Ecto neural progenitor cell (in vitro differentiated cells): Measurements from ENCODE around the gene ATG7.
"Not testable (repeated sequence)": the region's sequence is repeated elsewhere in the genome, so short reads cannot be mapped to it uniquely, and the experiment has no call there.

ENCODE experiments used
- DNase-seq: peaks from one replicate; pipeline ENCODE4 v3.0.0-alpha.2; 2018; ENCODE audit warnings: low spot score

Gene ATG7

DNA sequence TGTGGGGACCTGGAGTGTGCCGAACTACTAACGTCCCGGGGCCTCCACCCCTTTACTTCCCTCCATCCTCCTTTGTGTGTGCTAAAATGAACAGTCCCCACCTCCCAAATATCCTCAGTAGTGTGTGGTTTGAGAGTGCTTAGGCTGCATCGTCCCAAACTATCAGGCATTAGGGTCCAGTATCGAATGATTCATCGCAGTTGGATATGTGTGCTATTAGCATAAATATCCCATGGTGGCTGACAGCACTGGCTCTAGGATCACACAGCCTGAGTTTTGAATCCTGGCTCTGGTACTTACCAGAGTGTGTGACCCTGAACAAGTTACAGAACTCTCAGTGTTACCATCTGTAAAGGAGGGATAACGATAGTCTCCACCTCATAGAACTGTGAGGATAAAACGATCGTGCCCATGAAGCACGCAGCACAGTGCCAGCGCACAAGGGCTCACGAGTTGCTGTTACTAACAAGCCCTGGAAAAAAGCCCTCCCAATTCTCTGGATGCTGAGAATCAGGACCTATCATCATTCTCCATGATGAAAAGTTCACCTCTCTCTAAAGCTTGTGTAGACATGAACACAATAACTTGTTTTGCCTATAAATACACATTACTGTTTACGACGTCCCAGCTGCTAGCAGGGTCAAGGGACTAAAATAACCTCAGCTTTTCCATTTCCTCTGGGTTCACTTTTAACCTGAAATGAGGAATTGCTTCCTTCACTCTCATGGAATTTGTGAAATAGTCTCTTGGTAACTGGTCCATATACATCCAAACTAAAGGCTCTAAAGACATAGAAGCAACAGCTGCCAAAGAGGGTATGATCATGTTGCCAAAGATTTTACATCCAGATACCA is 320.5 kb downstream of the ATG7 start:
- DNase-seq, result no peak

DNA sequence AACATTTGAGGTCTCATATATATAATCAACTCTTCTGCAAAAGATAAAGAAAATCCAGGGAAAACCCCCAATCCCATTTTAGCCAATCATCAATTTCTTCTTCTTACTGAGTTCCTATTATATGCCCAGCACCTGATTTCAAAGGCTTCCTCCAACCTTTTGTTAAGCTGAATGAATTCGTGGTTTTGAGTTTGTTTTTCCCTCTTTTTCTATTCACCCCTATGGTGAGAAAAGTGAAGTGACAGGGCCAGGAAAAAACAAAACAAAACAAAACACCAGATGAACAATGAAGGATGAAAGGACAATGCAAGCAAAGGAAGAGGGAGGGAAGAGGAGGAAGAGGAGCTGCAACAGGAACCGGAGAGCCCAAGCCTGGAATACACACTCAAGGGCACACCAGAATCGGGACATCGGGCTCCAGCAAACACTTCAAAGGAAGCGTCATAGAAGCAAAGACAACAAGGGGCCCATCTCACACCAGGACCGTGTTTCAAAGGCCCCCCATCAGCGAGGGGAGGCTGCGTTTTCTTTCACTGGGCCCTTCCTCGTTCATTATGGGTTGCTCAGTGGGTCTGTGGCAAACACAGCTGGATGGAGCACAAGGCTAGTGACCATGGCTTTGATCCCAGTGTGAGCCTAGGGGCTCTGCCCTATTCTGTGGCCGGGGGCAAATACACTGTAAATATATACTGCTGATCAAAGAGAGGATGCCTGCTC is 321.3 kb downstream of the ATG7 start:
- DNase-seq, result no peak

DNA sequence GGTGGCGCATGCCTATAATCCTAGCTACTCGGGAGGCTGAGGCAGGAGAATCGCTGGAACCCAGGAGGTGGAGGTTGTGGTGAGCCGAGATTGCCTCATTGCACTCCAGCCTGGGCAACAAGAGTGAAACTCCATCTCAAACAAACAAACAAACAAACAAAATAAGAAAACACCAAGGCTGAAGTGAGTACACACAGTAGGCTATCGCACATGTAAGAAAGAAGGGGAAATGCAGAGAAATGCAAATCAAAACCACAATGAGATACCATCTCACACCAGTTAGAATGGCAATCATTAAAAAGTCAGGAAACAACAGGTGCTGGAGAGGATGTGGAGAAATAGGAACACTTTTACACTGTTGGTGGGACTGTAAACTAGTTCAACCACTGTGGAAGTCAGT is 322.8 kb downstream of the ATG7 start:
- not testable (repeated sequence) for DNase-seq

DNA sequence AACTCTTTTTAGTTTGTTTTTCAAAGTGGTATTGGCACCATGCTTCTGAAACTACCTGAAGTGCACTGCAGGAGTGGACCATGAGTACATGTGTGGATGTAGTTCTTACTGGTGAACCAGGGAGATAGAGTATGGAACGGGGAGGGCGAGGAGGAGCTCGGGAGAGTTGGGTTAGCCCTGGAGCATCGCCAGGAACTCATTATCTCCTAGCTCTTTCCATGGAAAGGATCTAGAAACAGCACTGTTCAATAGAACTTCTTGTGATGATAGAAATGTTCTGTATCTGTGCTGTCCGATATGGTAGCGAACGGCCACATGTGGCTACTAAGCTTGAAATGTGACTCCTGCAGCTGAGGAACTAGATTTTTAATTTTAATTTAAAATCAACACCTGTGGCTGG is 324.2 kb downstream of the ATG7 start:
- DNase-seq, result no peak

DNA sequence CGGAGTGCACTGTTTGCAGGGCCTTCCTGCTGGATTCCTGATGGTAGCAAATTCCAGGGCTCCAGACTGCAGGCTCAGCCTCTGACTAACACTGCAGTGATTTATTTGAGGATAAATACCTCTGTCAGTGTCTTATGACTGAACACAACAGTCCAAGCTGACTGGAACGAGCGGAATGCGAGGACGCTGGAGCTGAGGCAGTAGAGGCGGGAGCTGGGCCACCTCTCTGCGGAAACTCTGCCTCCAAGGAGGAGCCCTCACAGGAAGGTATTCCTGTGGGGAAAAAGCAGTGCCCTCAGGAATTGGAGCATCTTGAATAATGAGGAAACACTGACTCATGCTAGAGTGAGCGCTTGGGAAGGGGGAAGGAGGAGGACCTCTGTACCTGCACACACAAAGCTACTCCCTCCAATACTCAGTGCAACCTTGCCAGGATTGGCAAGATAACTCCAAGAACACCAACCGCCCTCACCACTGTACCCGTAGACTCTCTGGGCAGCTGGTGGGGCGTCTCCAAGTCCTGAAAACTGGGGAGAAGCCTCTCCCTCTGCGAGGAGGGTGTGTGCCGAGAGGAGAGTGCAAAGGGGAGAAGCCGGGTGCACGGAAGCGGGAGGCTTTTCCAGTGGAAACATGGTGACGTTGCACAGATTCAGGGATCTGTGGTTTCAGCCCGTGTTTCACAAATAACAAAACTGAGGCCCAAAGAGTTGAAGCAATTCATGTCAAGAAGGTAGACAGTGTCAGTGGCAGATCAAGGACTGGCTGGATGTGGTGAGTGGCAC is 328.5 kb downstream of the ATG7 start:
- peak; percentile 74 for DNase-seq

DNA sequence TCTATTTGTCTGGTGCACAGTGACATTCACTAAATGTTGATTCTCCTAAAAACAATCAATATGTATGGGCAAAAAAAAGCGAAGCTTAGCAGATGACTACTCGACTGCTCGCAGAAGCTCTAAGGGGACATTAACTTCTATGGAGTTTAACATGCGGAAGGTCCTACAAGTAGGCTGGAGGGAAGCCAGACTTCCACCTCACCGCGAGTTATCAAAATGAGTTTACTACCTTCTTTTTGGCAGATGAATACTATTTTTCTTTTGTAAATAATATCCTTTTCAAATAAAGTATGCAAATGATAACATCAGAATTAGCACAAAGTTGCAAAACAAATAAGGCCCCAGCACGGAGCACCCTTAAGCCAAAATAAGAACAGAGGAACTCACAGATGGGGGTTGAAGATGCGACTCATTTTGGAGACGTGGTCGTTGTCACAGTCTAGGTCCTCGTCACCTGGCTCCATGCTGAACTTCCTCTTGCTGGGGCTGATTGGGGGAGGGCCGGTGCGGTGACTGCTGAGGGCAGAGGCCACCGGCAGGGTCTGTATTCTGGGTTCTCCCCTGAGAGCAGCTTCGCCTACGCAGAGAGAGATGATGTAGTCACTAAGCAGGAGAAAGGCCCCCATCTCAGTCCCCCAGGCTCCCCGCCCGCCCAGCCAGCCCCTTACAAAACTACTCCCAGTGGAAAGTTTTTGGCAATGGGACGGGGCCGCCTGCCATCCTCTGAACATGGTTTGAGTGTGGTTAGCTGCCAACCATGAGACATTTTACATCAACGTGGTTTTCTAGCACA is 329.4 kb downstream of the ATG7 start:
- no peak for DNase-seq

DNA sequence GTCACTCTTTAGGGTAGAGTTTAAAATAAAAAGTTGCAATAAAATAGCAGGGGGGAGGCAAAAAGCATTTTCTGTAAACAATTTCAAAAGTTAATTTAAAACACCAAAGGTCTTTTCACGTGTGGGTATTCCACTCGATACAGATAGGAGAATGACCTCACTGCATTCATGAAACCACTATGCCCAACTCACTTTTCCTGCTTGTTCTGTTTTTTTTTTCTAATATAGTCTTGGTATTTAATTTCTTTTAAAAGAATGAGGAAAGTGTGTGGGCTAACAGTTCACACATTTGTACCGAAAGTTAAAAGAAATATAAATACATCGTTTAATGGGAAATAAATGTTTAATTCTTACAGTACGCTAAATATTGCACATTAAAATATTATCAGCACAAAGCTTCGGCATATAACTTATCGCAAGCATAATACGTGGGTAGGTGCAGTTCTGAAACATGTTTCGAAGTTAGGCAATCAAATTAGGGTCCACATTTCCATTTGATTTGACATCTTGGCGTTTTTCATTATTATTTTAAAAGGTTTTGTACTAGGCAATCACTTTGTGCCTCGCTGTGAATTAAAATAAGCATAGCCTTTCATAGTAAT is 330.1 kb downstream of the ATG7 start:
- no peak for DNase-seq

DNA sequence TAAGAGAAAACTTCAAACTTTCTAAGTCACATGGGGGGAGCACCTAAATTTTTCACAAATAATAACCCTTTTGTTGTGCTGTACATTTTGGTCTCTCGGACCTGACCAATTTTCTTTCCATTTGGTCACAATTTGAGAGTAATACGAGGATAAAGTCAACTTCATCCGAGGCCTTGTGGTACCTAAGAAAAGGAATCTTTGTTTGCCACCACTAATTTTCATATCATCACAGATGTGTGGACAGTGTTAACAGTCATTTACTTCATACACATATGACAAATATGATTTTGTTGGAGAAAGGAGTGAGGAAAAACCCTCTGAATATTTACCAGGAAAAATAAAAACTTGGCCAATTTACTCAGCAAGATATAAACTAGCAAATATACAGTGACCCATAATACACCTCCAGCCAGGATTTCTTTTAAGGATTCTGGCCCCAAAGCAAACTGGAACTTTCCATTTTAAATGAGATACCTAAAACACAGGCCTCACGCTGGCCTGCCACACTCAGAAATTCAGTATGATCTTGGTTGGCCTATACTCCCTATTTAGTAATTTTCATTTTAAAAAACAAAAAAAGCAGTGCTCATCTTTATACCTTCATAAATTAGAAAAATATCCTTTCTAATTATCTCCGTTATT is 330.8 kb downstream of the ATG7 start:
- no peak for DNase-seq

DNA sequence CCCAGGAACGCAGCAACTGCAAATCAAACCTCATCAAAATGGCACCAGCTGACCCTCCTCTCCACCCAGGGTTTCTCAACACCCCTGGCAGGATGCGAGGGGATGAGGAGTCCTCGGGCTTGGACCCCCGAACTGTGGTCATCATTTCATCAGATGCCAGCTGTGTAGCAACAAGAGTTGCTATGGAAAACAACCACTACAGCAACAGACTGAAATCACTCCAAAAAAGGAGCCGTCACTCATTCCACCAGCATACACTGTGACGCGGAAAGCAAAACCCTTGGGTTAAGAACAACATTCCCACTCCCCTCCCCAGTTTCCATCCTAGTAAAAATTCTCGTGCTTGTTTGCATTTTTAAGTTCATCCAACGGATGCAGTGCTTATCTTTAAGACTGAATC is 331.4 kb downstream of the ATG7 start:
- DNase-seq, result no peak

DNA sequence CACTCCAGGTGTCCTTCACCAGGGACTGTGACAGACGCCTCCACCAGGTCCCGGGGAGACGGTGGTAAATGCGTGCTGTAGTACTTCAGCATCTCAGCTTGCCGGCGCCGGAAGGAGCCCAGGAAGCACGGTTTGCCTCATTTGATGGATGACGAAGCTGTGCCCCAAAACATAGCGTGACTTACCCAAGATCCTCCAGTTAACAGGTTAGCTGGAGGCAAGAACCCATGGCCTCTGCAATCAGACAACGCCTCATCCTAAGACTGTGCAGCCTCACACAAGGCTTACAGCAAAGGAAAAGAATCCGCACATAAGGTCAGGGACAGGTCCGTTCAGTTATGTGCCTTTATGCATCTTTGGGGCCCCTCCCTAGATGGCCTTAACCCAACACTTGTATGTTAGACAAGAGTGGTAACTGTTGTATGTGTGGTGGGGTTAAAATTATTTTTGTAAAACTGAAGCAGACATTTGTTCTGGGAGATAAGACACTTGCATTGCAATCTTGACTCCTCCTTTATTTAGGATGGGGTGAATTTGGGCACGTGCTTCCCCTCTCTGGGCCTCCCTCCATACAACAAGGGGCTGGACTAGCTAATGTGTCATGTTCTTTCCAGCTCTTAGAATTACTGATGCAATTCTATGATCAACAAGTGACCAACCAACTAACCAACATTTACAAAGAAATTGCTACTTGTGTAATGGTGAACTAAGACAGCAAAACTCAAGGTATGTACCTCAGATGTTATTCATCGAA is 332.1 kb downstream of the ATG7 start:
- no peak for DNase-seq

DNA sequence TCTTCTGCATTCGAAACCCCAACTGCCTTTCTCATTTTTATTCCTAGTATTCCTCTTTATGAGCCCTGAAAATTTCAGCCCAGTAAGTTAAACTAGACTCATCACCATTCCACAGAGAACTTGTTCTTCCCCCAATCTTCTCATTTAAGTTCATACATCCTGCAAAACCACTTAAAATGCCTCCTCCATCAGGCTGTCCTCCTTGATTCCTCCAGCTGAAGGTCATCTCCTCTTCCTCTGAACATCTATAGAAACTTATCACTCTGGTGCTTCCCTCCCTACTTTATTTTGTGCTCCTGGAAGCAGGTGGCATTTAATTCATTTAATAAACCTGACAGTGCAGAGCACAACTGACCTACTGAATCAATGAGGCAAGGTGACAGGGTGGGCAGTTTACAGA is 333.2 kb downstream of the ATG7 start:
- DNase-seq, result no peak

DNA sequence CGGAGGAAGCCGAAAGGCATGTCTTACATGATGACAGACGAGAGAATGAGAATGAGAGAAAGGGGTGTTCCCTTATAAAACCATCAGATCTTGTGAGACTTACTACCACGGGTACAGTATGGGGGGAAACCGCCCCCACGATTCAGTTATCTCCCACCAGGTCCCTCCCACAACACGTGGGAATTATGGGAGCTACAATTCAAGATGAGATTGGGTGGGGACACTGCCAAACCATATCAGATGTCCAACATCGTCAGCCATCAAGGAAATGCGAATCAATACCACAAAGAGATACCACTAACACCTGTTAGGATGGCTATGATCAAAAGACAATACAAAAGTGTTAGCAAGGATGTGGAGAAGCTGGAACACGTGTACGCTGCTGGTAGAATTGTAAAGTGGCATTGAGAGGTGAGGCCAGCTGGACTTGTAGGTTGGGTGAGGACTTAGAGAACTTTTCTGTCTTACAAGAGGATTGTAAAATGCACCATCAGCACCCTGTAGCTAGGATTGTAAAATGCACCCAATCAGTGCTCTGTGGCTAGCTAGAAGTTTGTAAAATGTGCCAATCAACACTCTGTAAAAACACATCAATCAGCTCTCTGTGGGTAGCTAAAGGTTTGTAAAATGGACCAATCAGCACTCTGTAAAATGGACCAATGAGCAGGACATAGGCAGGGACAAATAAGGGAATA is 334.0 kb downstream of the ATG7 start:
- DNase-seq, result no peak

DNA sequence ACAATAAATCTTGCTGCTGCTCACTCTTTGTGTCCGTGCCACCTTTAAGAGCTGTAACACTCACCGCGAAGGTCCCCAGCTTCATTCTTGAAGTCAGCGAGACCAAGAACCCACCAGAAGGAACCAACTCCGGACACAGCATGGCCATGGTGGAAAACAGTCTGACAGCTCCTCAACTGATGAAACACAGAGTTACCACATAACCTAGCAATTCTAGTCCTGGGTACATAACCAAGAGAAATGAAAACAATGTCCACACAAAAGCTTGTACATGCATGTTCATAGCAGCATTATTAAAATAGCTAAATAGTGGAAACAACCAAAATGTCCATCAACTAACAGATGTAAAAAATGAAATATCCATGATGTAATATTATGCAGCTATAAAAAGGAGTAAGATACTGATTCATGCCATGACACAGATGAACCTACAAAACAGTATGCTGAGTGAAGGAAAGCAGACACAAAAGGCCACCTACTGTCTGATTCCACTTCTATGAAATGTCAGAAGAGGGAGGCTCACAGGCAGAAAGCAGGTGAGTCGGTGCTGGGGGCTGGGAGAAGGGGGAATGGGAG is 334.8 kb downstream of the ATG7 start:
- no peak for DNase-seq
